OCI-LY7 (cell line): Measurements from ENCODE around the gene DOCK1.

Source experiments
- EZH2phosphoT487 ChIP-seq: fragments of 200-600 bp; sonication (generic); IDR thresholded peaks from 2 replicates; pipeline ENCODE4 v1.6.1; 2018; ENCODE audit warnings: low read depth, borderline replicate concordance, mild to moderate bottlenecking, mixed run types, antibody characterized with exemption, low read length, moderate library complexity, mixed read lengths
- TF ChIP-seq, protein P1 (sequence below): fragments of 200-600 bp; sonication (generic); conservative IDR thresholded peaks from 2 replicates; pipeline ENCODE4 v1.5.1; 2014; ENCODE audit warnings: mild to moderate bottlenecking, antibody characterized with exemption, low read length, moderate library complexity, mixed read lengths

DNA sequence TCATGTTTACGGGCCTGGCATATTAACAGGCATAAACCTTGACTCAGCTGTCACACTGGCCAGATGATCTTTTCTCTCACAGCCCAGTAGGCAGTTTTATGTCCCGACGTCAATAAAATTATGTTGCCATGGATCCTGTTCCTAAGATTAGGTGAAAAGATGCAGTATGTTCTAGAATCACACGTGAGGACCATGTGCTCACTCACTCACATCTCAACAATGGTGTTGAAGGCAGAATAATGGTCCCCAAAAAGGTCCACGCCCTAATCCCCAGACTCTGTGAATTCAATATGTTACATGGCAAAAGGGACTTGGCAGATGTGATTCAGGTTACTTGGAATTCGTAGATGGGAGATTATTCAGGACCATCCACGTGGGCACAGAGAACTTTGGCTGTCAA is 3.5 kb downstream of the DOCK1 start:
- TF ChIP-seq, protein P1, sequence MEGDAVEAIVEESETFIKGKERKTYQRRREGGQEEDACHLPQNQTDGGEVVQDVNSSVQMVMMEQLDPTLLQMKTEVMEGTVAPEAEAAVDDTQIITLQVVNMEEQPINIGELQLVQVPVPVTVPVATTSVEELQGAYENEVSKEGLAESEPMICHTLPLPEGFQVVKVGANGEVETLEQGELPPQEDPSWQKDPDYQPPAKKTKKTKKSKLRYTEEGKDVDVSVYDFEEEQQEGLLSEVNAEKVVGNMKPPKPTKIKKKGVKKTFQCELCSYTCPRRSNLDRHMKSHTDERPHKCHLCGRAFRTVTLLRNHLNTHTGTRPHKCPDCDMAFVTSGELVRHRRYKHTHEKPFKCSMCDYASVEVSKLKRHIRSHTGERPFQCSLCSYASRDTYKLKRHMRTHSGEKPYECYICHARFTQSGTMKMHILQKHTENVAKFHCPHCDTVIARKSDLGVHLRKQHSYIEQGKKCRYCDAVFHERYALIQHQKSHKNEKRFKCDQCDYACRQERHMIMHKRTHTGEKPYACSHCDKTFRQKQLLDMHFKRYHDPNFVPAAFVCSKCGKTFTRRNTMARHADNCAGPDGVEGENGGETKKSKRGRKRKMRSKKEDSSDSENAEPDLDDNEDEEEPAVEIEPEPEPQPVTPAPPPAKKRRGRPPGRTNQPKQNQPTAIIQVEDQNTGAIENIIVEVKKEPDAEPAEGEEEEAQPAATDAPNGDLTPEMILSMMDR: no peak
- TF ChIP-seq EZH2phosphoT487: no peak
